ENCODE data around the gene PPP1R14D.

DNA sequence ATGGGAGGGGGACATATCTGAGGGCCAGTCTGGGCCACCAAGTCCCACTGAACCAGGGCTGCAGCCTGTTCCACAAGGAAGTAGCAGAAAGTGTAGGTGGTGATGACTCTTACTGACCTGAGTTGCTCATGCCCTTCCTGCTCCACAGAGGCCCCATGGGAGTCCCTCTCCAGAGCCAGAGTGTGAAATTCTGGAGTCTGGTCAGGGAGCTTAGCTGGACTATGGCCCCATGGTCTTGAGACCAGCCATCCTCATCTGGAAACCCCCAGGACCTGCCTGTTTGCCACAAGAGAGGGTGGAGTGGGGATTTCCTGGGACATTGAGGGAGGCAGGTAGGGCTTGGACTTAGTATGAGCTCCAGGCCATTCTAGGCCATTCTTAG lies 18.3 kb upstream of the PPP1R14D start:
- TF ChIP-seq, protein P1, sequence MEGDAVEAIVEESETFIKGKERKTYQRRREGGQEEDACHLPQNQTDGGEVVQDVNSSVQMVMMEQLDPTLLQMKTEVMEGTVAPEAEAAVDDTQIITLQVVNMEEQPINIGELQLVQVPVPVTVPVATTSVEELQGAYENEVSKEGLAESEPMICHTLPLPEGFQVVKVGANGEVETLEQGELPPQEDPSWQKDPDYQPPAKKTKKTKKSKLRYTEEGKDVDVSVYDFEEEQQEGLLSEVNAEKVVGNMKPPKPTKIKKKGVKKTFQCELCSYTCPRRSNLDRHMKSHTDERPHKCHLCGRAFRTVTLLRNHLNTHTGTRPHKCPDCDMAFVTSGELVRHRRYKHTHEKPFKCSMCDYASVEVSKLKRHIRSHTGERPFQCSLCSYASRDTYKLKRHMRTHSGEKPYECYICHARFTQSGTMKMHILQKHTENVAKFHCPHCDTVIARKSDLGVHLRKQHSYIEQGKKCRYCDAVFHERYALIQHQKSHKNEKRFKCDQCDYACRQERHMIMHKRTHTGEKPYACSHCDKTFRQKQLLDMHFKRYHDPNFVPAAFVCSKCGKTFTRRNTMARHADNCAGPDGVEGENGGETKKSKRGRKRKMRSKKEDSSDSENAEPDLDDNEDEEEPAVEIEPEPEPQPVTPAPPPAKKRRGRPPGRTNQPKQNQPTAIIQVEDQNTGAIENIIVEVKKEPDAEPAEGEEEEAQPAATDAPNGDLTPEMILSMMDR (IDR thresholded peaks at IDR 0.05; ENCODE audit: low read depth, low read length) = no peak
- TF ChIP-seq POLR2A (IDR thresholded peaks at IDR 0.05; ENCODE audit: extremely low read depth, insufficient read length) (no peak), MYC (IDR thresholded peaks at IDR 0.05; ENCODE audit: low read depth, low read length) (no peak)
